ENCODE measurements around the gene TCF15. TPM values are rescaled to one million over a fixed set of nuclear protein-coding genes. Genes with fewer than 3 reads are reported as not detected.

TCF15 gene
- total and polyA plus RNA-seq, 2 of the 13 experiments (the other 11 are each of a cell fraction or from before 2014, with no cell fraction given), result not detected

DNA sequence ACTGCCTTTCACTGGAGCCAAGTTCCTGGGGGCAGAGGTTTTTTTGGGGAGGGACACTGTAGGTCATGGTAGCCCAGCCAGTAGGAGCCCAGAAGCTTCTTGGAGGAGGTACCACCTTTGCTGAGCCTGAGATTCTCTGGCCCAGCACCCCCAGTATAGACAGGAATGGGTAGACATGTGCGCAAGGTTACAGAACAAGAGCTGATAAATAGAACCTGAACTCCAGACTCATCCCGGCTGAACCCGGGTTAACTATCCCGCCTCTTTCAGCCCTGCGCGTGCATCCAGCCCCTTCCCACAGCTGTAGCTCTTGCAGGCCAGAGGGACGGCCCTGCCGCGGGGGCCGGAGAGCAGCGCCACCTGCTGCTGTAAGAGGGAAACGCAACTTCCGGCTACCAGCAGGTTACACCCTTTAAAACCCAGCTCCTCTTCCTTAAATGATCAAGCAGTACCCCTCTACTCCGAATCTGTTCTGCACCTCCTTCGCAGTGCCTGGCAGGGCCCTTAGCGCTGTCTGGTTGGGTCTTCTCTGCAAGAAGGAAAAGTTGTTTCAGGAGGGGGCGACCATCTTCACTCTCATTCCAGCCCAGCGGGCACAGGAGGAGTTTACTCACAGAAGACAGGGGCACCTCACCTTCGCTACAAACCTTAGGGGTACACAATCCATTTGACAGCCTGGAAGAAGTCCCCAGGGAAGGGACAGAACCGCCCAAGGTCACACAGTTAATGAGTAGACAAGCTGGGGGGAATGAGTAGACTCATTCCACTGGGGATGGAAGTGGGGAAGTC lies 35.4 kb upstream of the TCF15 start (continued):
- TF ChIP-seq NFYC (CRISPR knock-in tag; IDR thresholded peaks at IDR 0.05) (no peak; the same call in 1 of the 2 replicates), SMARCC2 (IDR thresholded peaks at IDR 0.05) (no peak), ZNF274 (CRISPR knock-in tag; IDR thresholded peaks at IDR 0.05) (no peak; the same call in none of the 2 replicates), ZC3H13 (CRISPR knock-in tag; IDR thresholded peaks at IDR 0.05) (peak; percentile 93), SALL2 (CRISPR knock-in tag; IDR thresholded peaks at IDR 0.05) (peak; percentile 40; the same call in 1 of the 2 replicates), TEAD3 (CRISPR knock-in tag; optimal IDR thresholded peaks at IDR 0.05; ENCODE audit: borderline replicate concordance) (peak; percentile 68), NFE2L2 (IDR thresholded peaks at IDR 0.05; ENCODE audit: low read length) (peak; percentile 17; the same call in 1 of the 2 replicates), MIXL1 (CRISPR knock-in tag; IDR thresholded peaks at IDR 0.05) (no peak), PAF1 (CRISPR knock-in tag; IDR thresholded peaks at IDR 0.05) (no peak), KLF6 (CRISPR knock-in tag; IDR thresholded peaks at IDR 0.05) (no peak), YEATS2 (CRISPR knock-in tag; IDR thresholded peaks at IDR 0.05; ENCODE audit: borderline replicate concordance) (peak; percentile 57; the same call in 1 of the 2 replicates), CHD4 (IDR thresholded peaks at IDR 0.05; ENCODE audit: borderline replicate concordance, low read length) (peak; percentile 66), JARID2 (CRISPR knock-in tag; IDR thresholded peaks at IDR 0.05; ENCODE audit: insufficient replicate concordance) (no peak), ZNF10 (CRISPR knock-in tag; IDR thresholded peaks at IDR 0.05; ENCODE audit: borderline replicate concordance, low read depth) (no peak), ATF7-NPFF (CRISPR knock-in tag; IDR thresholded peaks at IDR 0.05; ENCODE audit: low read depth) (peak; percentile 60; the same call in 1 of the 2 replicates), TBX2 (CRISPR knock-in tag; IDR thresholded peaks at IDR 0.05; ENCODE audit: borderline replicate concordance) (peak; percentile 81; the same call in 1 of the 2 replicates)
- TF ChIP-seq, protein P1, sequence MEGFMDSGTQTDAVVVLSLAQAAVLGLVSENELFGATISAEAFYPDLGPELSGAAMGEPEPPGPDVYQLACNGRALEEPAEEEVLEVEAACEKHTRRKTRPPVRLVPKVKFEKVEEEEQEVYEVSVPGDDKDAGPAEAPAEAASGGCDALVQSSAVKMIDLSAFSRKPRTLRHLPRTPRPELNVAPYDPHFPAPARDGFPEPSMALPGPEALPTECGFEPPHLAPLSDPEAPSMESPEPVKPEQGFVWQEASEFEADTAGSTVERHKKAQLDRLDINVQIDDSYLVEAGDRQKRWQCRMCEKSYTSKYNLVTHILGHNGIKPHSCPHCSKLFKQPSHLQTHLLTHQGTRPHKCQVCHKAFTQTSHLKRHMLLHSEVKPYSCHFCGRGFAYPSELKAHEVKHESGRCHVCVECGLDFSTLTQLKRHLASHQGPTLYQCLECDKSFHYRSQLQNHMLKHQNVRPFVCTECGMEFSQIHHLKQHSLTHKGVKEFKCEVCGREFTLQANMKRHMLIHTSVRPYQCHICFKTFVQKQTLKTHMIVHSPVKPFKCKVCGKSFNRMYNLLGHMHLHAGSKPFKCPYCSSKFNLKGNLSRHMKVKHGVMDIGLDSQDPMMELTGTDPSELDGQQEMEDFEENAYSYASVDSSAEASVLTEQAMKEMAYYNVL (CRISPR knock-in tag; IDR thresholded peaks at IDR 0.05; ENCODE audit: borderline replicate concordance), result peak; percentile 90
- TF ChIP-seq, protein P2, sequence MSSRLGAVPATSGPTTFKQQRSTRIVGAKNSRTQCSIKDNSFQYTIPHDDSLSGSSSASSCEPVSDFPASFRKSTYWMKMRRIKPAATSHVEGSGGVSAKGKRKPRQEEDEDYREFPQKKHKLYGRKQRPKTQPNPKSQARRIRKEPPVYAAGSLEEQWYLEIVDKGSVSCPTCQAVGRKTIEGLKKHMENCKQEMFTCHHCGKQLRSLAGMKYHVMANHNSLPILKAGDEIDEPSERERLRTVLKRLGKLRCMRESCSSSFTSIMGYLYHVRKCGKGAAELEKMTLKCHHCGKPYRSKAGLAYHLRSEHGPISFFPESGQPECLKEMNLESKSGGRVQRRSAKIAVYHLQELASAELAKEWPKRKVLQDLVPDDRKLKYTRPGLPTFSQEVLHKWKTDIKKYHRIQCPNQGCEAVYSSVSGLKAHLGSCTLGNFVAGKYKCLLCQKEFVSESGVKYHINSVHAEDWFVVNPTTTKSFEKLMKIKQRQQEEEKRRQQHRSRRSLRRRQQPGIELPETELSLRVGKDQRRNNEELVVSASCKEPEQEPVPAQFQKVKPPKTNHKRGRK (CRISPR knock-in tag; IDR thresholded peaks at IDR 0.05), result no peak
- TF ChIP-seq, protein P3, sequence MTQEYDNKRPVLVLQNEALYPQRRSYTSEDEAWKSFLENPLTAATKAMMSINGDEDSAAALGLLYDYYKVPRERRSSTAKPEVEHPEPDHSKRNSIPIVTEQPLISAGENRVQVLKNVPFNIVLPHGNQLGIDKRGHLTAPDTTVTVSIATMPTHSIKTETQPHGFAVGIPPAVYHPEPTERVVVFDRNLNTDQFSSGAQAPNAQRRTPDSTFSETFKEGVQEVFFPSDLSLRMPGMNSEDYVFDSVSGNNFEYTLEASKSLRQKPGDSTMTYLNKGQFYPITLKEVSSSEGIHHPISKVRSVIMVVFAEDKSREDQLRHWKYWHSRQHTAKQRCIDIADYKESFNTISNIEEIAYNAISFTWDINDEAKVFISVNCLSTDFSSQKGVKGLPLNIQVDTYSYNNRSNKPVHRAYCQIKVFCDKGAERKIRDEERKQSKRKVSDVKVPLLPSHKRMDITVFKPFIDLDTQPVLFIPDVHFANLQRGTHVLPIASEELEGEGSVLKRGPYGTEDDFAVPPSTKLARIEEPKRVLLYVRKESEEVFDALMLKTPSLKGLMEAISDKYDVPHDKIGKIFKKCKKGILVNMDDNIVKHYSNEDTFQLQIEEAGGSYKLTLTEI (CRISPR knock-in tag; conservative IDR thresholded peaks at IDR 0.05), result no peak
- TF ChIP-seq, protein P4, sequence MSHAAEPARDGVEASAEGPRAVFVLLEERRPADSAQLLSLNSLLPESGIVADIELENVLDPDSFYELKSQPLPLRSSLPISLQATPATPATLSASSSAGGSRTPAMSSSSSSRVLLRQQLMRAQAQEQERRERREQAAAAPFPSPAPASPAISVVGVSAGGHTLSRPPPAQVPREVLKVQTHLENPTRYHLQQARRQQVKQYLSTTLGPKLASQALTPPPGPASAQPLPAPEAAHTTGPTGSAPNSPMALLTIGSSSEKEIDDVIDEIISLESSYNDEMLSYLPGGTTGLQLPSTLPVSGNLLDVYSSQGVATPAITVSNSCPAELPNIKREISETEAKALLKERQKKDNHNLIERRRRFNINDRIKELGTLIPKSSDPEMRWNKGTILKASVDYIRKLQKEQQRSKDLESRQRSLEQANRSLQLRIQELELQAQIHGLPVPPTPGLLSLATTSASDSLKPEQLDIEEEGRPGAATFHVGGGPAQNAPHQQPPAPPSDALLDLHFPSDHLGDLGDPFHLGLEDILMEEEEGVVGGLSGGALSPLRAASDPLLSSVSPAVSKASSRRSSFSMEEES (CRISPR knock-in tag; IDR thresholded peaks at IDR 0.05), result 0 out of 2 replicates have a peak, but pooled peaks have one; percentile 56
- TF ChIP-seq, protein P5, sequence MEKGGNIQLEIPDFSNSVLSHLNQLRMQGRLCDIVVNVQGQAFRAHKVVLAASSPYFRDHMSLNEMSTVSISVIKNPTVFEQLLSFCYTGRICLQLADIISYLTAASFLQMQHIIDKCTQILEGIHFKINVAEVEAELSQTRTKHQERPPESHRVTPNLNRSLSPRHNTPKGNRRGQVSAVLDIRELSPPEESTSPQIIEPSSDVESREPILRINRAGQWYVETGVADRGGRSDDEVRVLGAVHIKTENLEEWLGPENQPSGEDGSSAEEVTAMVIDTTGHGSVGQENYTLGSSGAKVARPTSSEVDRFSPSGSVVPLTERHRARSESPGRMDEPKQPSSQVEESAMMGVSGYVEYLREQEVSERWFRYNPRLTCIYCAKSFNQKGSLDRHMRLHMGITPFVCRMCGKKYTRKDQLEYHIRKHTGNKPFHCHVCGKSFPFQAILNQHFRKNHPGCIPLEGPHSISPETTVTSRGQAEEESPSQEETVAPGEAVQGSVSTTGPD (CRISPR knock-in tag; IDR thresholded peaks at IDR 0.05), result peak; percentile 63; the same call in 1 of the 2 replicates

Data from HepG2 (cell line).